ENCODE data around the gene LCN15.
A peak's percentile ranks its signal among the peaks of the same experiment; 100 is the strongest.
"Not testable (repeated sequence)": the region's sequence is repeated elsewhere in the genome, so short reads cannot be mapped to it uniquely, and the experiment has no call there.

Gene LCN15

DNA sequence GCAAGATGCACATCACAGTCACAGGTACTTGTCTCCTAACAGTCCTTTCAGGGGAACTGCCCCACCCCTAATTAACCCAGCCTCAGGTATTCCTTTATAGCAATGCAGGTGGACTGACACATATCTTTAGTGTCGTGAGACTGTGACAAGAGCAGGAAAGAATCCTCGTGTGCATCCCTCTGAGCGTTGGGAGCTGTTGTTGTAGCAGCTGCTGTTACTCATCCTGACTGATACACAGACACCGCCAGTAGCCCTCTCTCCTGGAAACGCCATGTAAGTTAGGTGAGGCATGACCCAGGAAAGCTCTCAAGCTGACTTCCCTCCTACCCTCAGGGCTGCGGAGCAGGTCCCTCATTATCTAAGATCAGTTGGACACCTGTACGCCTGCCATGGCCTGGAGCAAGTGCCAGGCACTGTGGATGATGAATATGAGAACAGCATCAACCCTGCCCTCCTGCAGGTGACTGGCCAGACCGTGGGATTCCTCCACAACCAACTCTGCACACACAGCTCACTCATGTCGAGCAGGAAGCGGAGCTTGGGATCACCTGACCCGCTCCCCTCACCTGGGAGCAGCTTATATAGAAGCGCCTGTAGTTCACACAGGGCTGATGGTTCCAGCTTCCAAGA lies 10.2 kb upstream of the LCN15 start:
- DNase-seq = no peak

DNA sequence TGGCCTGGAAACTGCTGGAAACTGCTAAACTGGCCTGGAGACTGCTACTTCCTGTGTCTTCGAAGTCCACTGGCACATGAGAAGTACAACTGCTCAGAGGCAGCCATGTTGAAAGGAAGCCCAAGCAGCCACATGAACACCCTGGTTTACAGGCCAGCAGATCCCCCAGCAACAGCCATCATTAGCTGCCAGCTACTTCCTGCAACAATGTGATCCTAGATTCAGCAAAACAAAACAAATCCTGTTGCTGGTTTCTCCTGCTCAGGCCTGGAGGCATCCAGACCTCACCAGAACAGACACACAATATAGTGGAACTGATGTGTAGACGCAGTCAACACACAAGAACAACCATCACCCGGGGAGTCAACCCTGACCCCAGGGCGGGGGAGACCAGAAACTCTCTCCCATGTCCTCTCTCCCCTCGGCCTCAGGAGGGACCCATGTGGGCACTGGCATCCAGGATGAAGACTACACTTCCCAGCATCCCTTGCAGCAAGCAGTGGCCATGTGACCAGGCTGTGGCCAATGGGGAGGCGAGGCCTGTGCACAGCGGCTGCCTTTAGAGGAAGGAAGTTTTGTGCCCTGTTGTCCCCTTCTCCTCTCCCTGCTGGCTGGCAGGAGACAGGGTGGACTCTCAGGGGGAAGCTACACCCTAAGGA lies 9.2 kb upstream of the LCN15 start:
- DNase-seq = peak; percentile 22 to 63 (median 58)

DNA sequence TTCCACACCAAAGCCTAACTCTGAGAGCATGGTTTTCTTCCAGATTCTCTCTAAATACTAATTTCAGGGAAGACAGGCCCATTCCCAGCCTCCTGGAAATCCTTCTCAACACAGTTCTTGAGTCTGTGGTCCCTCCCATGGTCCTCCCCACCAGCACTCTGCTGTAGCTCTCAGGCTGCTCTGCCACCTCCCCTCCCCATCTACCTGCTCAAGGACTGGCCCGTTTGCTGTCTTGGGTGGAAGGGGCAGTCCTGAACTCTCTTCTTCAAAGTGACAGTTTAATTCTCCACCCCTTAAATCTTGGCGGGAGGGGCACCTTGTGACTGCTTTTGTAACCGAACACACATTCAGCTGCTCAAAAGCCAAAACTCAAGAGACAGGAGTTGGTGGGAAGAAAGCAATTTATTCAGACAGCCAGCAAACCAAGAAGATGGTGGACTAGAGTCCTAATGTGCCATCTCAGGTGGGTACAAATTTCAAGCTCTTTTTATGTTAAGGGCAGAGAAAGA lies 7.6 kb upstream of the LCN15 start:
- DNase-seq = no peak

DNA sequence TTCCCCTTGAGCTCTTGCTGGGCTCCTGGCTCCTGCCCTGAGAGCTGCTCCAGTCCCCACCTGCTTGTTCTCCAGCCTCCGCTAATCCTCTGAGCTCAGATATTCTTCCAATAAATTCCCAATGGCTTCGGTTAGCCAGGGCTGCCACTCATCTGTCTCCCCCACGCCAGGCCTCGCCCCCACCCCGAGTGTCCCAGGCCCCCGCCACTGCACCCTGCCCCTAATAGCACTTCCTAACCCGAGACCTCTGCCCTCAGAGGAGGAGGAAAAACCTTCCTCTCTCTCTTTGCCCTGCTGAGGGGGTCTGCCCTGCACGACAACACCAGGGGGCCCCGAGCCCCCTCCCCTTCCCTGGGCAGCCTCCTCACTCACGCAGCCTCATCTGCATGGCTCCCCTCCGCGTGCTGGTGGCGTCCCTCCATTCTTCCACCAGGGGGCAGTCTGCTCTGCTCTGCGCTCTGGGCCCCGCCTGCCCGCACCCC lies 5.4 kb upstream of the LCN15 start:
- peak; percentile 41 to 70 (median 54) for DNase-seq

DNA sequence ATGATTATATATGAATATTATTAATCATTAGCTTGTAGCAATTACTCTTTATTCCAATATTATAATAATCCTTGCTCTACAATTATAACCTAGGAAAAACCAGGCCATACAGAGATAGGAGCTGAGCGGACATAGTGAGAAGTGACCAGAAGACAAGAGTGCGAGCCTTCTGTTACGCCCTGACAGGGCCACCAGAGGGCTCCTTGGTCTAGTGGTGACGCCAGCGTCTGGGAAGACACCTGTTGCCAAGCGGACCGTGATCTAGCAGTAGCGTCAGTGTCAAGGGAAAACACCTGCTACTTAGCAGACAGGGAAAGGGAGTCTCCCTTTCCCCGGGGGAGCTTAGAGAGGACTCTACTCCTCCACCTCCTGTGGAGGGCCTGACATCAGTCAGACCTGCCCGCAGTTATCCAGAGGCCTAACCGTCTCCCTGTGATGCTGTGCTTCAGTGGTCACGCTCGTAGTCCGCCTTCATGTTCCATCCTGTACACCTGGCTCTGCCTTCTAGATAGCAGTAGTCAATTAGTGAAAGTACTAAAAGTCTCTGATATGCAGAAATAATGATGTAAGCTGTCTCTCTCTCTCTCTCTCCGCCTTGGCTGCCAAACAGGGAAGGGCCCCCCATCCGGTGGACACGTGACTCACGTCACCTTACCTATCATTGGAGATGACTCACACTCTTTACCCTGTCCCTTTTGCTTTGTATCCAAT lies 2.2 kb upstream of the LCN15 start:
- DNase-seq = peak; percentile 35 to 68 (median 50)

DNA sequence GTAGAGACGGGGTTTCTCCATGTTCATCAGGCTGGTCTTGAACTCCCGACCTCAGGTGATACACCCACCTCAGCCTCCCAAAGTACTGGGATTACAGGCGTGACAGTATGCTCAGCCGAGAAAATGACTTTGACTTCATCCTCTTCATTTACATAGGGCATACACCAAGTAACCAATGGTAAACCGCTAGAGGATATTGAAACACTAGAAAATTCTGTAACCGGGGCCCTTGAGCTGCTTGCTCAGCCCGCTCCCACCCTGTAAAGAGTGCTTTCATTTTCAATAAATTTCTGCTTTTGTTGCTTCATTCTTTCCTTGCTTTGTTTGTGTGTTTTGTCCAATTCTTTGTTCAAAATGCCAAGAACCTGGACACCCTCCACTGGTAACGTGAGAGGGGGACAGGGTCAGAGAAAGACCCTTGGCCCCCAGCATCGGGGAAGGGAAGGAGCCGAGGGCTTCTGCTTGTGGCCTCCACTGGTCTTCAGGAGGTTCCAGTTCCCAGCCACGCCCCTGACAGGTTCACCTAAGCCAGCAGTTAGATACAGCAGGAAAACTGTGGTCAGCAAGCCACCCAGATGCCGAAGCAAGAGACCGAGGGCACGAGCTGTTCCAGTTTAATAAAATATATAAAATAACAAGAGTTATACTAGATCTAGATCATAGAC lies 1.6 kb upstream of the LCN15 start:
- DNase-seq = not testable (repeated sequence)

DNA sequence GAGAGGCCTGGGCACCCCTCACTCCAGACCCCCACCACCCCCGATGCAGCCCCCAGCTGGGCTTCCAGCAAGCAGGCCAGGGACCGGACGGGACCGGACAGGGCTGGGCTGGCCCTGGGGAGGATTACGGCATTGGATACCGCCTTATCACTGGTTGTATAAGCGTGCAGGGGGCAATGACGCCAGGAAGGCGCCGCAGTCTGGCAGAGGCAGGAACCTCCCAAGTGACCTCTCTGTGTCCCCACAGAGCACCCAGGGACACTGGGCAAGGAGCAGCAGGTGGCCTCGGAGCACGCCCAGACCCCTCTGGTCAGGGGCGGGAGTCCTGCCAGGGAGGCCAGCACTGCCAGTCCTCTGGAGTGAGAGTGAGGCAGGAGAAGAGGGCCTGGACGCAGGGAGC lies 723 bp upstream of the LCN15 start:
- no peak for DNase-seq

DNA sequence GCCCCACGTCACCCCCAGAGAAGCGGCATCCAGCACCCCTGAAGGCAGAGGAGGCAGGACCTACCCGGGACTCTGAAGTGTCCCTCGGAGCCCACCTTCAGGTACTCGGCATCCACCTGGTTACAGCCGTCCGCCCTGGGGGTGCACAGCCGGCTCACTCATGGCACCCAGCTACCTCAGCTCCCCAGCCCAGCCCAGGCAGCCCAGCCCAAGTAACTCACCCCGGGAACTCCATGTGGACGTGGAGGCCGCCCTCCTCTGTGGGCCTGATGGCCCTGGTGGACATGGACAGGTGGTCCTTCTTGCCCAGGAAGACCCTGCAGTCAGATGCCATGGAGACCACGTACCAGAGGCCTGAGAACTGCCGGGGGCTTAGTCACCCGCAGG lies 676 bp downstream of the LCN15 start:
- no peak for DNase-seq

DNA sequence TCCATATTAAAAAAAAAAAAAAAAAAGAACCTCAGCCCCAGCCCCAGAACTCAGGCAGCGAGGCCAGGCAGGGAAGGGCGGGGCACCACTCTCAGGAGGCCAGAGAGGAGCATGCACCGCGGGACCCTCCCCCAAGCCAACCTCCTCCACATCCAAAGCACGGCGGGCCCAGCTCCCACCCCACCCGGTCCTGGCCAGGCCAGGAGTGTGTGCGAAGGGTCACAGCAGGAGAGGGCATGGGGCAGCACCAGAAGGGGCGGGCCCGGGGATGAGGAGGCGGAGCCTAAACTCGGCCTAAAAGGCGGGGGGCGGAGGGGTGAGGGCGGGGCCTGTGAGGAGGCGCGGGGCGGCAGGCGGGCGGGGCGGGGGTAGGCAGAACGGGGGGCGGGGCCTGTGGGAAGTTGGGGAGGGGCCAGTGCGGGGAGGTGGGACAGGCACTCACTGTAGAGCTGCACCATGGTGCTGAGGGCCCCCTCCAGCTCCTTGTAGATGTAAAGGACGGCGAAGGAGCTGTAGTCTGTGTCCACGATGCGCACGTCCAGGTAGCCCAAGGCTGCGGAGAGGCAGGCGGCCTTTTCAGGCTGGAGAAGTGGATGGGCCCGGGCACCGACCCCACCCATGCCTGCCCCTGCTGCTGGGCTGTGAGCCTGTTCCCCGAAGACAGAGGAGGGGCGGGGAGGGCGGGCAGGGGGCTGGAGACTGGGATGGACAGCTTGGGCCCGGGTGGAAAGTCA lies 1.2 kb downstream of the LCN15 start:
- DNase-seq = peak in 2 of 4 experiments; percentile 22 to 42

DNA sequence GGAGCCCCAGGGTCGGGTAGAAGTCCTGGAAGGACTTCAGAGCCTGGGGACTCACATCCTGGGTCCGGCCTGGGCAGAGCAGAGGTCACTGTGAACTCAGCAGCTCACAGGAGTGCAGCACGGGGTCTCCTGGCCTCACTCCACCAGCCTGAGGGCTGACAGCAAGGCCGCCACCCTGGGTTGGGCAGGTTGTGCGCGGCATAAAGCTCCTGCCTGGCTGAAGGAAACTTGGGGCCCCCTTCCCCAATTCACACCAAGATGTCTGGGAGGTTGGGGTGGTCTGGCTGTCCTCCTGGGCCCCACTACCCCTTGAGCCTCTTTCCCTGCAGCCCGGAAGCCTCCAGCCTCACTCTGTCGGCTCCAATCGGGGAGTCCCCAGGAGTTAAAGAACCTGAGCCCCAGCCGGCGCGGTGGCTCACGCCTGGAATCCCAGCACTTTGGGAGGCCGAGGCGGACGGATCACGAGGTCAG lies 2.1 kb downstream of the LCN15 start:
- no peak for DNase-seq

DNA sequence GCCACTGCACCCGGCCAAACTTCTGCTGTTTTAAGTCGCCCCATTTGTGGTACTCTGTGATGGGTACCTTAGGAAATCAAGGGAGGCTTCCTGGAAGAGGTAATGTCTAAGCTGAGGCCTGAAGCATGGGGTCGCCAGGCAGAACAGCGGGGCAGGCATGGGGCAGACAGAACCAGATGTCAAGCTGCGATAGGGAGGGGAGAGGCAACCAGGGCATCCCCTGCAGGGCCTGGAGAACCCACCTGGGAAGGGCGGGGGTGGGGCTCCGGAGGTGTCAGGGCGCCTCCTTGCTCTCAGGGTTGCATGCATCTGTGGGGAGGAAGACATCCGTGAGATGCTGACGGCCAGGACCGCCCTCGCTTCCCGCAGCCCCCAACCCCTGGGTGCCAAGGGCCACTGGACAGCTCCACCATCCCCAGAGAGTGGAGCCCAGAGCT lies 2.8 kb downstream of the LCN15 start:
- no peak for DNase-seq

DNA sequence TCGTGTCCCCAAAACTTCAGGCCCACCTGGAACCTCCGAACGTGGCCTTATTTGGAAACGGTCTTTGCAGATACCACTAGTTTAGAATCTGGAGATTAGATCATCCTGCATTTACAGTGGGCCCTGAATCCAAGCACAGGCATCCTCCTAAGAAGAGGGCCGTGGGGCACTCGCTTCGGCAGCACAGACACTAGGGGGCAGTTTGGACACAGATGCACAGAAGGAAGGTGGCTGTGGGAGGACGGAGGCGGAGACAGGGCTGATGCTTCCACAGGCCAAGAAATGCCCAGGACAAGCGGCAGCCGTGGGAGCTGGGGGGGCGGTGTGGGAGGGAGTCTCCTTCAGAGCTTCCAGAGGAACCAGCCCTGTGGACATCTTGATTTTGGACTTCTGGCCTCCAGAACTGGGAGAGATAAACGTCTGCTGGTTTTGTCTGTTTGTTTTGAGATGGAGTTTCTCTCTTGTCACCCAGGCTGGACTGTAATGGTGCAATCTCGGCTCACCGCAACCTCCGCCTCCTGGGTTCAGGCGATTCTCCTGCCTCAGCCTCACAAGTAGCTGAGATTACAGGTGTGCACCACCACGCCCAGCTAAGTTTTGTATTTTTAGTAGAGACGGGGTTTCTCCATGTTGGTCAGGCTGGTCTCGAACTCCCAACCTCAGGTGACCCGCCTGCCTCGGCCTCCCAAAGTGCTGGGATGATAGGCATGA lies 3.3 kb downstream of the LCN15 start:
- peak; percentile 34 to 79 (median 67) for DNase-seq

DNA sequence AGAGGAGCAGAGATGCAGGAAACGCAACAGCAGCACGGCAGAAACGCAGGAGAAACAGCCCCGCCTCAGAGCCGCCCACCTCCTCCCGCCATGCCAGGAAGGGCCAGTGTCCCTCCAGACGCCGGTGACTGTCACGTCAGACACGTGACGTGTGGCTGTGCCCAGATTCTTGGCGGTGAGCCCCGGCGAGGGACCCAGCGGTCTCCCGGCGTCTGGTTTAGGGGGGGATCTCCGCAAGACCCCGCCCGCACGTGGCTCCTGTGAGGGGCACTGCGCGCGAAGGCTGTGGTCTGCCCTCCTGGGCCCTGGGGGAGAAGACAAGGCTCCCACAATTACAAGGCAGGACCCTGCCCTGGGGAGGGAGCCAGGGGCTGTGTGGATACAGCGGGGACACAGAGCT lies 3.9 kb downstream of the LCN15 start:
- no peak for DNase-seq

DNA sequence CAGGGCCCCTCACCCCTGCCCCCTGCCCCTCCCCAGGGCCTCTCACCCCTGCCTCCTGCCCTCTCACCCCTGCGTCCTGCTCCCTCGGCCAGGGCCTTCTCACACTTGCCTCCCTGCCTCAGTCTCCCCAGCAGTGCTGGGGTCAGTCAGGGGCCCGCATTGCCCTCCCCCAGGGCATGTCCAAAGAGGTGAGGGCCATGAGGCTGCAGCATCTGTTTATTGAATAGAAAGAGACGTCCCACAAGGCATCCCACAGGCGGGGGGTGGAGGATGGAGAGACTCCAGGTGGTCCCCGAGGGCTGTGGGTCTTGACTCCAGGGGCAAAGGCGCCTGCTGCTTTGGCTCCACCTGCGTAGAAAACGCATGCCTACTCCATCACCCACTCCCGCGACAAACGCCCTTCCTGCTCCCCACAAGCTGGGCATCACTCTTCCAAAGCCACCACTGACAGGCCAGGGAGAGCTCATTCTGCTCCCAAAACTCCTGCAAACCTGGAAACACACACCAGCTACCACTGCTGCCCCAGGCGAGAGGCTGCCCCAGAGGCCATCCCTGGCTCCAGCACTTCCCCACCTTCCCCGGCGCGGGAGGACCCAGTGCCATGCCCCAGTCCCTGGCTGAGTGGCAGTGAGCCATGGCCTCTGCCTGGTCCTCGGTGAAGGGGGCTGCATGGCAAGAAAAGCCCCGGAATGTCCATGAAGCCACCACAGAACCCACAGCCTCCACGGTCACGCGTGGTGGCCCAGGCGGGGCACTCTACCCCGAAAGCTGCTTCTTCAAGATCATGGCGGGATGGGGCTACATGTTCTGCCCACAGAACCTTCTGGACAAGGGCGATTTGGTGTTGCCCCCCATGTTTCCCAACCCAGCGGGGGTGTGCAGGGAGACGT lies 4.6 kb downstream of the LCN15 start:
- DNase-seq = no peak

DNA sequence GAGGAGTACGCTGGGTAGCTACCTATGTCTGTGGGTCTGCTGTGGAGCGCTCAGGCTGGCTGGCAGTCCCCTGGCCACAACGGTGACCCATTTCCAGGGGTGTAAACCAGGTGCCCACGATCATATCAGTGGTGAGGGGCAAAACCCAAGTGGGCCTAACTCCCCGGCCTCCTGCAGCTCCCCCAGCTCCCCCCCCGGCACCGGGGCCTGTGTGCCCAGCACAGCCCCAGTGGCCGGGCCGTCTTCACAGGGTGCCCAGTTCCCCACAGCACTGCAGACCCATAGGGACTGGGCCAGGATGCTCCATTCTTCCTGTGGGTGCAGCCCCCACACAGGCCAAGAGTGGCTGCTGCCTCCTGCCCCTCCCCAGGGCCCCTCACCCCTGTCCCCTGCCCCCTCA lies 5.3 kb downstream of the LCN15 start:
- DNase-seq = no peak

DNA sequence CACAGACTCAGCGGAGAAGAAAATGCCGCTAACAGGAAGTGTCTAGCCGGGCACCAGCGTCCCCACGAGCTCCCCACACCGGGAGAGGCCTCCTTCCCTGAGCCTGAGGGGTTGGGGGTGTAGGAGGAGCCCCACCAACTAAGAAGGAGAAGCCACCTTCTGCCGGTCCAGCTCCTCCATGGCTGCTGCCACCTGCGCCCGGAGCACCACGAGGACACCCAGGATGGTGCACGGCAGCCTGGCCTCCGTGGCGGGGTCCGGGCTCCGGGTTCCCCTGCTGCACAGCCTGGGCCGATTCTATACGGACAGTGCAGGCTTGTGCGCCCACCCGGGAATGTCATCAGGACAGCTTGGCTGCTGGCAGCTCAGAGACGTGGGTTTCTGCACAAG lies 6.6 kb downstream of the LCN15 start:
- DNase-seq = no peak

DNA sequence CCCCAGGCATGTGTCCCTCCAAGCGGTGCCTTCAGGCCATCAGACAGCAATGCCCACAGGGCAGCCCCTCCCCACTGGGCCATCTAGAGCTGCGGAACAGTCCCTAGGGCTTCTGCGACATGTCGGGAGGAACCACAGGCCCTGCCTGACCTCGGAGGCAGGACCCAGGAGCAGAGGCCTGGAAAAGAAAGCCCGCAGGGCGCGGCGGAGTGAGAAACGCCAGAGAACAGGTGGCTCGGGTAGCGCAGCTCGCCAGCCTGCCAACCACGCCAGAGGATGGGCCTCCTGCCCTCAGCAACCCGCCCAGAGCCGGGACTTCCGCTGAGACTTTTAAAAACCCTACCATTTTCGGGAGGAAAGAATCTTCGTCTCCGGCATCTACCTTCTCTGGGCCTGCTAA lies 7.0 kb downstream of the LCN15 start:
- DNase-seq = no peak

DNA sequence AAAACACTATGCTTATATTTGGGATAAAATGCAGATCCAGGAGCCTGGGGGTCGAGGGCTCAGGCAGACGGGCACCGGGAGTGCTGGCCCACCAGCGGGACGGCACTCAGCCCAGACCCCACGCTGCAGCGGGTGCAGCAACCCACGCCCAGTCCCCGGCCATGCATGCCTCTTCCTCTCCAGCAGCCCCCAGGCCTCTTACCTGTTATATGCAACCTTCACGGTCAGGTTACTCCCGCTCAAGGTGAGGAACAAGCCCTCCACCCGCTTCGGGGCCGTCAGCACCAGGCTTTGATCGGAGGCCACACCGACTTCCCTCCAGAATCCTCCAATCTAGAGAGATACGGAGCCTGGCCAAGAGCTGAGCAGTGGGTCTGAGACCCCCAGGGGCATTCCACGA lies 7.5 kb downstream of the LCN15 start:
- DNase-seq = no peak

DNA sequence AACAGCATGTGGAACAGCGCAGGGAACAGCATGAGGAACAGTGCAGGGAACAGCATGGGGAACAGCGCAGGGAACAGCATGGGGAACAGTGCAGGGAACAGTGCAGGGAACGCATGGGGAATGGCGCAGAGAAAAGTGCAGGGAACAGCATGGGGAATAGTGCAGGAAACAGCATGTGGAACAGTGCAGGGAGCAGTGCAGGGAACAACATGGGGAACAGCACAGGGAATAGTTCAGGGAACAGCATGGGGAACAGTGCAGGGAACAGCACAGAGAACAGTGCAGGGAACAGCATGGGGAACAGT lies 8.2 kb downstream of the LCN15 start:
- no peak for DNase-seq

DNA sequence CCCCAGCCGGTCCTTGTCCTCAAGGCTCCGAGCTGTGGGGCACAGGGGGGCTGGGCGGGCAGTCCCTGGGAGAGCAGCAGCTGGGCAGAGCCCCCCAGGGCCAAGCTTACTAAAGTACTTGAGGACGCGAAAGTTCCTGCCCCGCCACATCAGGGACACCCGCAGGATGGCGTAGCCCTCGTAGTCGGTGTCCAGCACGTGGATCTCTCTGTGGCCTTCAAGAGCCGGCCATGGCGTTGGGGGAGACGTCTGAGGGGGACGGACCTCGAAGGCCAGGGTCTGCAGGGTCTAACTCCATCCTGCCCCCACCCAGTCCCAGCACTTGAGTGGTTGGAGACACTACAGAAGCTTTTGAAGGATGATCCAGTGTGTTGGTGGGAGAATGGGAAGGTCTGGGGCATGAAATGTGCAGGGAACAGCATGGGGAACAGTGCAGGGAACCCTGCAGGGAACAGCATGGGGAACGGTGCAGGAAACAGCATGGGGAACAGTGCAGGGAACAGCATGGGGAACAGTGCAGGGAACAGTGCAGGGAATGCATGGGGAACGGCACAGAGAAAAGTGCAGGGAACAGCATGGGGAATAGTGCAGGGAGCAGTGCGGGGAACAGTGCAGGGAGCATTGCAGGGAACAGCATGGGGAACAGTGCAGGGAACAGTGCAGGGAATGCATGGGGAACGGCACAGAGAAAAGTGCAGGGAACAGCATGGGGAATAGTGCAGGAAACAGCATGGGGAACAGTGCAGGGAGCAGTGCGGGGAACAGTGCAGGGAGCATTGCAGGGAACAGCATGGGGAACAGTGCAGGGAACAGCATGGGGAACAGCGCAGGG lies 8.8 kb downstream of the LCN15 start:
- not testable (repeated sequence) for DNase-seq
